ENCODE results near the gene MLLT6.

The MLLT6 gene

DNA sequence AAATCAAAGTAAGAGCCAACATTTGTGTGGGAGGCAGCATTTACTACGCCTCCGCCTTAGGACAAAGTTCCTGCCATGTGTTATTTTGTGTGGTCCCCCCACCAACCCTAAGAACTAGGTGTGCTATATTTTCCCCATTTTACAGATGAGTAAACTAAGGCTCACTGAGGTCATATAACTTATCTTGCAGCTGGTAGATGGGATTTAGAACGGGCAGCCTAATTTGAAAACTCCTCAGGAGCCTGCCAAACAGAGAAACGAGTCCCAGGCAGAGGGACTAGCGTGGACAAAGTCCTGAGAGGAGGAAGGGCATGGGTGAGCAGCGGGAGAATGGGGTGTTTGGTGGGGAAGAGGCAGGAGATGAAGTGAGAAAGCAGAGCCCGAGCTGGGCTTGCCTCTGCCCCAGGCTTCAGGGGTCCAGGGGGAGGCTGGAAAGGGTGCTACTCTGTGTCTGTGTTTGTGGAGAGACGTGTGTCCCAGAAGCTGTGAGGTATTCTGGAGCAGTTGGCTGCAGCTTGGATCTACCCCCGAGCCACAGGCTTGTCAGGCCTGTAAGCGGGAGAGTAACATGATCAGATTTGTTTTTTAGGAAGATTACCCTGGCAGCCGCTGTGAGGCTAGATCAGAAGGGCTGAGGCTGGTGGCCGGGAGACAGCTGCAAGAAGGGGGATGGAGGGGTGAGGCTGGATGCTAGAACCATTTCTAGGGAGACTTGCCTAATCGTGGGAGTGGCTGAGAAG is 5.0 kb downstream of the MLLT6 start:
- Histone ChIP-seq H3K27ac (ENCODE audit: low read length) (no peak overlapping the region), H3K4me3 (ENCODE audit: low read length) (no peak overlapping the region), H4K20me1 (ENCODE audit: insufficient read depth, low read length) (no peaks in the 10 kb centered on the region), H3K9me2 (replicated peaks; ENCODE audit: insufficient read depth, low read length) (no peaks in the 10 kb centered on the region), H3K4me2 (ENCODE audit: low read depth, low read length) (no peak overlapping the region), H3F3A (ENCODE audit: insufficient read depth, low read length) (peaks cover 5% of the 10 kb centered on the region), H3K27me3 (replicated peaks; ENCODE audit: insufficient read depth, low read length) (no peaks in the 10 kb centered on the region), H3K4me1 (ENCODE audit: low read length) (peaks cover 6% of the 10 kb centered on the region; the same call in 1 of the 2 replicates), H2AFZ (ENCODE audit: low read length) (no peak overlapping the region), H3K36me3 (replicated peaks; ENCODE audit: insufficient read depth, low read length) (0 out of 2 replicates have a peak, but pooled peaks cover 5% of the 10 kb centered on the region), H3K79me2 (ENCODE audit: low read length) (peaks cover 54% of the 10 kb centered on the region), H3K9me3 (replicated peaks; ENCODE audit: insufficient read depth, low read length) (no peaks in the 10 kb centered on the region), H3K9ac (ENCODE audit: low read length) (no peak overlapping the region)
- TF ChIP-seq, protein P1, sequence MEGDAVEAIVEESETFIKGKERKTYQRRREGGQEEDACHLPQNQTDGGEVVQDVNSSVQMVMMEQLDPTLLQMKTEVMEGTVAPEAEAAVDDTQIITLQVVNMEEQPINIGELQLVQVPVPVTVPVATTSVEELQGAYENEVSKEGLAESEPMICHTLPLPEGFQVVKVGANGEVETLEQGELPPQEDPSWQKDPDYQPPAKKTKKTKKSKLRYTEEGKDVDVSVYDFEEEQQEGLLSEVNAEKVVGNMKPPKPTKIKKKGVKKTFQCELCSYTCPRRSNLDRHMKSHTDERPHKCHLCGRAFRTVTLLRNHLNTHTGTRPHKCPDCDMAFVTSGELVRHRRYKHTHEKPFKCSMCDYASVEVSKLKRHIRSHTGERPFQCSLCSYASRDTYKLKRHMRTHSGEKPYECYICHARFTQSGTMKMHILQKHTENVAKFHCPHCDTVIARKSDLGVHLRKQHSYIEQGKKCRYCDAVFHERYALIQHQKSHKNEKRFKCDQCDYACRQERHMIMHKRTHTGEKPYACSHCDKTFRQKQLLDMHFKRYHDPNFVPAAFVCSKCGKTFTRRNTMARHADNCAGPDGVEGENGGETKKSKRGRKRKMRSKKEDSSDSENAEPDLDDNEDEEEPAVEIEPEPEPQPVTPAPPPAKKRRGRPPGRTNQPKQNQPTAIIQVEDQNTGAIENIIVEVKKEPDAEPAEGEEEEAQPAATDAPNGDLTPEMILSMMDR (IDR thresholded peaks at IDR 0.05; ENCODE audit: low read length): no peak
- no peak for TF ChIP-seq EZH2phosphoT487 (IDR thresholded peaks at IDR 0.05; ENCODE audit: low read length)
- no peak for TF ChIP-seq EZH2 (optimal IDR thresholded peaks at IDR 0.05; ENCODE audit: low read depth, low read length)
- DNase-seq: no peak

DNA sequence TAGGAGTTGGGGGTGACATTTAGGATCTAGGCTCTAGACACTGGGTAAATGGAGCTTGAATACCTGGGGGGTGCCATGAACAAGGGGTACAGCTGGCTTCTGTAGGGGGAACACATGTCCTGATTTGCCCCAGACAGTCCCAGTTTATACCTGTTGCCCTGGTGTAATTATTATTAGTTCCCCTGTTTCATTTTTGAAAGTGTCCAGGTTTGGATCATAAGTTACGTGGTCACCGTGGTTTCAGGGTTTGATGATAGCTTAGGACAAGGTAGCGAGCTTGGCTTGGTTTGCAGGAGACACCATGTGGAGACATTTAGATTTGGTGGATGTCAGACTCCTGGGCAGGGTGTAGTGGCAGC is 5.5 kb downstream of the MLLT6 start:
- peaks cover 54% of the 10 kb centered on the region for H3K79me2 ChIP-seq (ENCODE audit: low read length)
- H3K4me2 ChIP-seq (ENCODE audit: low read depth, low read length): no peak overlapping the region
- no peaks in the 10 kb centered on the region for H4K20me1 ChIP-seq (ENCODE audit: insufficient read depth, low read length)
- no peaks in the 10 kb centered on the region for H3K9me3 ChIP-seq (replicated peaks; ENCODE audit: insufficient read depth, low read length)
- no peak overlapping the region for H3K27ac ChIP-seq (ENCODE audit: low read length)
- no peak overlapping the region for H3K9ac ChIP-seq (ENCODE audit: low read length)
- no peak for DNase-seq
- H3K4me1 ChIP-seq (ENCODE audit: low read length): peaks cover 6% of the 10 kb centered on the region; the same call in 1 of the 2 replicates
- H2AFZ ChIP-seq (ENCODE audit: low read length): no peak overlapping the region
- TF ChIP-seq, protein P1 (IDR thresholded peaks at IDR 0.05; ENCODE audit: low read length): no peak
- TF ChIP-seq EZH2phosphoT487 (IDR thresholded peaks at IDR 0.05; ENCODE audit: low read length): no peak
- no peak for TF ChIP-seq EZH2 (optimal IDR thresholded peaks at IDR 0.05; ENCODE audit: low read depth, low read length)
- no peaks in the 10 kb centered on the region for H3K9me2 ChIP-seq (replicated peaks; ENCODE audit: insufficient read depth, low read length)
- no peaks in the 10 kb centered on the region for H3K27me3 ChIP-seq (replicated peaks; ENCODE audit: insufficient read depth, low read length)
- no peak overlapping the region for H3K4me3 ChIP-seq (ENCODE audit: low read length)
- H3K36me3 ChIP-seq (replicated peaks; ENCODE audit: insufficient read depth, low read length): 0 out of 2 replicates have a peak, but pooled peaks cover 5% of the 10 kb centered on the region
- peaks cover 5% of the 10 kb centered on the region for H3F3A ChIP-seq (ENCODE audit: insufficient read depth, low read length)

- DNase-seq: no peak
- no peak overlapping the region for H3K4me2 ChIP-seq (ENCODE audit: low read depth, low read length)
- H3K9ac ChIP-seq (ENCODE audit: low read length): no peak overlapping the region
Measured at GRCh38 chr17:38710985-38711384, 5.9 kb downstream of the MLLT6 start.

More at GRCh38 chr17:38710985-38711384, 5.9 kb downstream of the MLLT6 start:
- Histone ChIP-seq H3K27ac (ENCODE audit: low read length) (no peak overlapping the region), H3K27me3 (replicated peaks; ENCODE audit: insufficient read depth, low read length) (no peaks in the 10 kb centered on the region), H3K4me1 (ENCODE audit: low read length) (peaks cover 6% of the 10 kb centered on the region; the same call in 1 of the 2 replicates), H3K36me3 (replicated peaks; ENCODE audit: insufficient read depth, low read length) (0 out of 2 replicates have a peak, but pooled peaks cover 5% of the 10 kb centered on the region), H3F3A (ENCODE audit: insufficient read depth, low read length) (peaks cover 5% of the 10 kb centered on the region), H4K20me1 (ENCODE audit: insufficient read depth, low read length) (no peaks in the 10 kb centered on the region), H3K9me3 (replicated peaks; ENCODE audit: insufficient read depth, low read length) (no peaks in the 10 kb centered on the region), H3K79me2 (ENCODE audit: low read length) (peaks cover 50% of the 10 kb centered on the region), H3K9me2 (replicated peaks; ENCODE audit: insufficient read depth, low read length) (no peaks in the 10 kb centered on the region), H3K4me3 (ENCODE audit: low read length) (no peak overlapping the region), H2AFZ (ENCODE audit: low read length) (no peak overlapping the region)
- no peak for TF ChIP-seq EZH2 (optimal IDR thresholded peaks at IDR 0.05; ENCODE audit: low read depth, low read length)
- TF ChIP-seq, protein P1 (IDR thresholded peaks at IDR 0.05; ENCODE audit: low read length): no peak
- no peak for TF ChIP-seq EZH2phosphoT487 (IDR thresholded peaks at IDR 0.05; ENCODE audit: low read length)
